HG03103 (cell line): Measurements from ENCODE around the gene SPRYD7.
"Not testable (repeated sequence)": the region's sequence is repeated elsewhere in the genome, so short reads cannot be mapped to it uniquely, and the experiment has no call there.

Source experiments
- ATAC-seq: cut with Tn5 transposase; IDR thresholded peaks from one replicate; pipeline ENCODE4 v1.9.1; 2021; ENCODE audit warnings: low read depth; ENCODE audit not compliant: unreplicated experiment

Gene SPRYD7

GRCh38 chr13:49933511-49933910, 2.6 kb downstream of the SPRYD7 start:
- no peak for ATAC-seq

- ATAC-seq, result no peak
Measured at GRCh38 chr13:49932868-49933267, 3.3 kb downstream of the SPRYD7 start.

GRCh38 chr13:49932066-49932465, 4.1 kb downstream of the SPRYD7 start:
- no peak for ATAC-seq

- no peak for ATAC-seq
Measured at GRCh38 chr13:49927755-49928154, 8.4 kb downstream of the SPRYD7 start.

- ATAC-seq, result peak; percentile 70
Measured at GRCh38 chr13:49925881-49926418, 10.2 kb downstream of the SPRYD7 start.

GRCh38 chr13:49922301-49922700, 13.8 kb downstream of the SPRYD7 start:
- ATAC-seq, result no peak

GRCh38 chr13:49920969-49921368, 15.2 kb downstream of the SPRYD7 start:
- not testable (repeated sequence) for ATAC-seq

- ATAC-seq, result not testable (repeated sequence)
Measured at GRCh38 chr13:49918106-49918505, 18.0 kb downstream of the SPRYD7 start.

GRCh38 chr13:49914947-49915346, 21.2 kb downstream of the SPRYD7 start:
- ATAC-seq, result no peak

- no peak for ATAC-seq
Measured at GRCh38 chr13:49908637-49909036, 27.5 kb downstream of the SPRYD7 start.

- no peak for ATAC-seq
Measured at GRCh38 chr13:49904729-49905456, 31.2 kb downstream of the SPRYD7 start.

- ATAC-seq, result no peak
Measured at GRCh38 chr13:49898792-49899191, 37.3 kb downstream of the SPRYD7 start.

GRCh38 chr13:49897713-49898112, 38.4 kb downstream of the SPRYD7 start:
- ATAC-seq, result no peak

GRCh38 chr13:49895826-49896225, 40.3 kb downstream of the SPRYD7 start:
- ATAC-seq, result no peak

GRCh38 chr13:49893591-49893990, 42.5 kb downstream of the SPRYD7 start:
- ATAC-seq, result no peak

- no peak for ATAC-seq
Measured at GRCh38 chr13:49890376-49890775, 45.8 kb downstream of the SPRYD7 start.

GRCh38 chr13:49878682-49879081, 57.5 kb downstream of the SPRYD7 start:
- no peak for ATAC-seq

GRCh38 chr13:49877629-49878218, 58.4 kb downstream of the SPRYD7 start:
- no peak for ATAC-seq

GRCh38 chr13:49874430-49874829, 61.7 kb downstream of the SPRYD7 start:
- ATAC-seq, result no peak

- no peak for ATAC-seq
Measured at GRCh38 chr13:49869519-49869918, 66.6 kb downstream of the SPRYD7 start.

- no peak for ATAC-seq
Measured at GRCh38 chr13:49867834-49868233, 68.3 kb downstream of the SPRYD7 start.

- no peak for ATAC-seq
Measured at GRCh38 chr13:49865218-49865617, 70.9 kb downstream of the SPRYD7 start.
